ENCODE measurements around the gene SPTBN5. TPM values are rescaled to one million over a fixed set of nuclear protein-coding genes. Genes with fewer than 3 reads are reported as not detected.

The SPTBN5 gene
- total RNA-seq, 1 experiment from 2014 or later, result 0.96 TPM

DNA sequence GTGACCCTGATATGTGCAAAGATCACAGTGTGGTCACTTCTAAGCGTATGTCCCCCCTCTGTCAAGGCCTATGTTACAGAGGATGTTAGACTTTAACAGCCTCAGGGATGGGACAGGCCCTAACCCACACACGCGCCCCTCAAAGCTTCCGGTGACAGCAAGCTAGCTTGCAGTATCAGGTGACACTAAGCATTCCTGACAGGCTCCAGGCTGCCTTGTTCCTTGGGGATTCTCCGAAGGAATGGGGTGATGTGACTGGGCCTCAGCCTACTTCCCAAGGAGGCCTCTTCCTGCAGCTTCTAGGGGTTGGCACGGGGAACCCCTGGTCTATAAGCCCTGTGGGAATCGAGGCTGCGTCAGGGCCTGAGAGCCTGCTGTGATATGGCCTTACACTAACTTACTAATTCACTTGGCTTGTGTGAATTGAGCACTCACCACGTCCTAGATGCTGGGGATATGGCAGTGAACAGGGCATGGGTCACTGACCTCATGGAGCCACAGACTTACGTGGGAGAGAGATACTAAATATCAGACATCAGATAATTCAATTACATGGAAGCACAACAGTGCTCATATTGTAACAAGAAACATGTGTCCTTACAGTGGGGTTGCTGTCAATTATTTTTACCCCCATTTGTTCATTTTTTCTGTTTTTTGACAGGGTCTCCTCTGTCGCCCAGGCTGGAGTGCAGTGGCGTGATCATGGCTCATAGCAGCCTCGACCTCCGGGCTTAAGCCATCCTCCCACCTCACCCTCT is 11.4 kb upstream of the SPTBN5 start:
- TF ChIP-seq SRF (IDR thresholded peaks at IDR 0.05; ENCODE audit: low read depth), result no peak
- TF ChIP-seq, protein P1, sequence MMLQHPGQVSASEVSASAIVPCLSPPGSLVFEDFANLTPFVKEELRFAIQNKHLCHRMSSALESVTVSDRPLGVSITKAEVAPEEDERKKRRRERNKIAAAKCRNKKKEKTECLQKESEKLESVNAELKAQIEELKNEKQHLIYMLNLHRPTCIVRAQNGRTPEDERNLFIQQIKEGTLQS (IDR thresholded peaks at IDR 0.05), result no peak
- TF ChIP-seq, protein P2, sequence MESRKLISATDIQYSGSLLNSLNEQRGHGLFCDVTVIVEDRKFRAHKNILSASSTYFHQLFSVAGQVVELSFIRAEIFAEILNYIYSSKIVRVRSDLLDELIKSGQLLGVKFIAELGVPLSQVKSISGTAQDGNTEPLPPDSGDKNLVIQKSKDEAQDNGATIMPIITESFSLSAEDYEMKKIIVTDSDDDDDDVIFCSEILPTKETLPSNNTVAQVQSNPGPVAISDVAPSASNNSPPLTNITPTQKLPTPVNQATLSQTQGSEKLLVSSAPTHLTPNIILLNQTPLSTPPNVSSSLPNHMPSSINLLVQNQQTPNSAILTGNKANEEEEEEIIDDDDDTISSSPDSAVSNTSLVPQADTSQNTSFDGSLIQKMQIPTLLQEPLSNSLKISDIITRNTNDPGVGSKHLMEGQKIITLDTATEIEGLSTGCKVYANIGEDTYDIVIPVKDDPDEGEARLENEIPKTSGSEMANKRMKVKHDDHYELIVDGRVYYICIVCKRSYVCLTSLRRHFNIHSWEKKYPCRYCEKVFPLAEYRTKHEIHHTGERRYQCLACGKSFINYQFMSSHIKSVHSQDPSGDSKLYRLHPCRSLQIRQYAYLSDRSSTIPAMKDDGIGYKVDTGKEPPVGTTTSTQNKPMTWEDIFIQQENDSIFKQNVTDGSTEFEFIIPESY (IDR thresholded peaks at IDR 0.05; ENCODE audit: extremely low read depth, insufficient replicate concordance, low read length), result no peak
- no peak for TF ChIP-seq EZH2 (IDR thresholded peaks at IDR 0.05)
- Histone ChIP-seq H3K9me3 (ENCODE audit: control insufficient read depth in 1 of 2, insufficient read depth in 1 of 2, low read depth in 1 of 2, low read length in 2 of 2) (no peaks in the 10 kb centered on the region), H3K36me3 (ENCODE audit: control insufficient read depth in 1 of 2, insufficient read depth in 2 of 2, low read length in 2 of 2) (peaks cover 11 to 12% of the 10 kb centered on the region in 2 experiments; a peak in 2 of 4 replicates), H3K4me1 (ENCODE audit: control insufficient read depth in 1 of 2, insufficient read depth in 2 of 2, low read length in 2 of 2) (no peaks in the 10 kb centered on the region), H3K27me3 (ENCODE audit: insufficient read depth, low read length) (no peaks in the 10 kb centered on the region), H3K4me2 (ENCODE audit: low read length) (no peak overlapping the region), H3K9ac (ENCODE audit: low read length) (no peak overlapping the region), H3K79me2 (ENCODE audit: insufficient read depth, low read length) (no peaks in the 10 kb centered on the region), H3K27ac (ENCODE audit: low read depth, low read length) (no peak overlapping the region), H3K9me2 (ENCODE audit: insufficient read depth) (no peaks in the 10 kb centered on the region), H2AFZ (ENCODE audit: low read depth, low read length, poor library complexity, severe bottlenecking) (no peak overlapping the region), H3K4me3 (replicated peaks in 1 of 2; ENCODE audit: low read depth in 1 of 2, low read length in 2 of 2) (no peak overlapping the region), H4K20me1 (ENCODE audit: insufficient read depth) (no peaks in the 10 kb centered on the region)
- intact Hi-C loops (cut with micrococcal nuclease), result loop anchor here (2.0 to 10.0 kb wide), 2 partner anchors 130 to 300 kb away; partner anchors contain the start of gene MAPKBP1
- ChIA-PET CTCF (interaction anchor here (0.6 to 2.4 kb wide), 19 partner anchors 9 to 439 kb away, joined by 3 to 52 read pairs (median 4); partner anchors contain the start of genes EHD4, MAPKBP1 and SPTBN5), POLR2A (interaction anchor here (1.3 kb wide), 1 partner anchor 131 kb away, joined by 4 read pairs; the partner anchor contains the start of gene MAPKBP1), RAD21 (ENCODE audit: low non-redundant PET in 1 of 2, low total read pairs in 2 of 2, uncharacterized antibody in 2 of 2, unreplicated experiment in 2 of 2) (interaction anchor here (0.6 to 1.5 kb wide), 5 partner anchors 10 to 302 kb away, joined by 3 to 16 read pairs (median 4); partner anchors contain the start of gene MAPKBP1 (in 1 of the 2))
- ATAC-seq, result no peak
- no peak for DNase-seq (ENCODE audit: low read depth, low spot score)
- no TSS peak for BruUV-seq (replicated peaks)

Data from HCT116 (cell line).